CD4-positive, alpha-beta memory T cell (primary cell): ENCODE measurements around the gene NHERF1. TPM values are rescaled to one million over a fixed set of nuclear protein-coding genes. Genes with fewer than 3 reads are reported as not detected.

Source experiments
- CTCF ChIA-PET: fragments of 350-600 bp; sonication (Branson Sonifier 250); formaldehyde crosslinking; loops from one replicate; lab custom pipeline; 2021; ENCODE audit warnings: inconsistent platforms; ENCODE audit not compliant: partially characterized antibody; lab: Charles Lee
- POLR2A ChIA-PET: fragments of 350-600 bp; sonication (Branson Sonifier 250); formaldehyde crosslinking; loops from one replicate; lab custom pipeline; 2021; ENCODE audit not compliant: partially characterized antibody; lab: Charles Lee
- DNase-seq, 5 donors: peaks; one replicate each; pipeline versions ENCODE4 v3.0.0 to v3.0.0-alpha.2; 2020 to 2022; ENCODE audit warnings: mixed read lengths in 1 of 5
- H3K27ac ChIP-seq: one replicate; pipeline ENCODE4 v1.7.0; 2013; ENCODE audit warnings: low read depth, low read length
- H3K27me3 ChIP-seq: 2 replicates; pipeline ENCODE4 v1.7.0; 2013; ENCODE audit warnings: mild to moderate bottlenecking, low read length, moderate library complexity; ENCODE audit not compliant: insufficient read depth
- H3K36me3 ChIP-seq: 2 replicates; pipeline ENCODE4 v1.7.0; 2013; ENCODE audit warnings: mild to moderate bottlenecking, low read length, moderate library complexity; ENCODE audit not compliant: insufficient read depth
- H3K4me1 ChIP-seq: 2 replicates; pipeline ENCODE4 v1.7.0; 2013; ENCODE audit warnings: mild to moderate bottlenecking, low read length, moderate library complexity; ENCODE audit not compliant: insufficient read depth
- H3K4me3 ChIP-seq, 2 donors: one replicate each; pipeline ENCODE4 v1.7.0; 2013; ENCODE audit warnings: low read length in 2 of 2, mild to moderate bottlenecking in 1 of 2
- H3K9me3 ChIP-seq, 2 donors: one replicate each; pipeline ENCODE4 v1.7.0; 2013; ENCODE audit warnings: low read length in 2 of 2, control low read depth in 1 of 2; ENCODE audit not compliant: control insufficient read depth in 1 of 2
- H3K27ac Mint-ChIP-seq, 7 donors: one replicate each; pipeline ENCODE4 v1.8.0; 2020 to 2021; ENCODE audit warnings: mixed read lengths in 7 of 7, mild to moderate bottlenecking in 6 of 7, inconsistent platforms in 3 of 7, moderate library complexity in 3 of 7
- H3K27me3 Mint-ChIP-seq, 2 donors: one replicate each; pipeline ENCODE4 v1.8.0; 2020 to 2021; ENCODE audit warnings: mixed read lengths in 2 of 2
- H3K36me3 Mint-ChIP-seq, 2 donors: one replicate each; pipeline ENCODE4 v1.8.0; 2020 to 2021; ENCODE audit warnings: mixed read lengths in 2 of 2, inconsistent platforms in 1 of 2, mild to moderate bottlenecking in 1 of 2
- H3K4me1 Mint-ChIP-seq, 4 donors: one replicate each; pipeline ENCODE4 v1.8.0; 2020 to 2021; ENCODE audit warnings: mixed read lengths in 4 of 4, mild to moderate bottlenecking in 1 of 4
- H3K4me3 Mint-ChIP-seq, 8 donors: one replicate each; pipeline ENCODE4 v1.8.0; 2020 to 2021; ENCODE audit warnings: mixed read lengths in 8 of 8, mild to moderate bottlenecking in 7 of 8, moderate library complexity in 6 of 8, inconsistent platforms in 3 of 8
- H3K9me3 Mint-ChIP-seq, 8 donors: one replicate each; pipeline ENCODE4 v1.8.0; 2020 to 2021; ENCODE audit warnings: mixed read lengths in 8 of 8, mild to moderate bottlenecking in 5 of 8, inconsistent platforms in 3 of 8, moderate library complexity in 1 of 8
- intact Hi-C: fragments of 100-400 bp; cut with micrococcal nuclease; formaldehyde crosslinking; loops from one replicate; pipeline ENCODE4 v1.15.1; 2023
- polyA plus RNA-seq, 2 donors: library from polyadenylated mRNA; unstranded; fragments of 300-500 nt; fragmentation: Illumina TruSeq; gene quantifications; one replicate each; pipeline ENCODE4 v1.2.3, GENCODE V29; 2021
- total RNA-seq, 2 experiments: library from RNA; stranded (reverse); gene quantifications; one replicate each; pipeline ENCODE4 v1.2.3, GENCODE V29; 2021

The NHERF1 gene
- total and polyA plus RNA-seq, 4 experiments from 2014 or later: 202 to 448 (median 267) TPM

- intact Hi-C loops: no loop called here
- H3K4me3 Mint-ChIP-seq: no peak overlapping the region
- no peak for DNase-seq
- Histone ChIP-seq H3K27ac (no peak overlapping the region), H3K36me3 (peaks cover 44% of the 10 kb centered on the region), H3K4me3 (no peak overlapping the region), H3K27me3 (no peaks in the 10 kb centered on the region), H3K4me1 (no peaks in the 10 kb centered on the region), H3K9me3 (no peaks in the 10 kb centered on the region)
- peaks cover 50 to 61% of the 10 kb centered on the region in 2 donors for H3K36me3 Mint-ChIP-seq
- POLR2A ChIA-PET: interaction anchor here (0.8 kb wide), 1 partner anchor 11 kb away, joined by 3 read pairs; no protein-coding TSS in a partner anchor
- peaks cover 0 to 1% (median 0%) of the 10 kb centered on the region in 4 donors for H3K4me1 Mint-ChIP-seq
- no peaks in the 10 kb centered on the region for H3K9me3 Mint-ChIP-seq
- H3K27me3 Mint-ChIP-seq: no peaks in the 10 kb centered on the region
- CTCF ChIA-PET: interaction anchor here (3.0 kb wide), 1 partner anchor 10 kb away, joined by 16 read pairs; no protein-coding TSS in a partner anchor
- peak overlapping the region in 1 of 7 donors; percentile 84 for H3K27ac Mint-ChIP-seq
Observed at GRCh38 chr17:74801896-74802295, 53.5 kb downstream of the NHERF1 start.

GRCh38 chr17:74803388-74803930 is 55.0 kb downstream of the NHERF1 start:
- no peak overlapping the region for H3K4me3 Mint-ChIP-seq
- no peaks in the 10 kb centered on the region for H3K27me3 Mint-ChIP-seq
- ChIA-PET POLR2A (no interaction called here), CTCF (interaction anchor here (0.9 kb wide), 1 partner anchor 146 kb away, joined by 3 read pairs; no protein-coding TSS in a partner anchor)
- H3K4me1 Mint-ChIP-seq: peaks cover 0 to 1% (median 0%) of the 10 kb centered on the region in 4 donors
- no peak overlapping the region for H3K4me3 ChIP-seq
- H3K36me3 ChIP-seq: peaks cover 40% of the 10 kb centered on the region
- intact Hi-C loops: no loop called here
- H3K27ac Mint-ChIP-seq: no peak overlapping the region
- H3K27me3 ChIP-seq: no peaks in the 10 kb centered on the region
- peaks cover 43 to 61% of the 10 kb centered on the region in 2 donors for H3K36me3 Mint-ChIP-seq
- H3K27ac ChIP-seq: no peak overlapping the region
- no peak for DNase-seq
- no peaks in the 10 kb centered on the region for H3K9me3 Mint-ChIP-seq
- H3K9me3 ChIP-seq: no peaks in the 10 kb centered on the region
- H3K4me1 ChIP-seq: no peaks in the 10 kb centered on the region

- Mint-ChIP-seq H3K27me3 (no peaks in the 10 kb centered on the region), H3K4me3 (no peak overlapping the region), H3K9me3 (no peaks in the 10 kb centered on the region), H3K27ac (no peak overlapping the region), H3K4me1 (peaks cover 0 to 1% (median 0%) of the 10 kb centered on the region in 4 donors), H3K36me3 (peaks cover 39 to 59% of the 10 kb centered on the region in 2 donors)
- Histone ChIP-seq H3K4me3 (no peak overlapping the region), H3K9me3 (no peaks in the 10 kb centered on the region), H3K4me1 (no peaks in the 10 kb centered on the region), H3K27me3 (no peaks in the 10 kb centered on the region), H3K36me3 (peaks cover 39% of the 10 kb centered on the region), H3K27ac (no peak overlapping the region)
- intact Hi-C loops: no loop called here
- CTCF ChIA-PET: interaction anchor here (3.3 kb wide), 1 partner anchor 13 kb away, joined by 14 read pairs; no protein-coding TSS in a partner anchor
- no peak for DNase-seq
- POLR2A ChIA-PET: no interaction called here
Observed at GRCh38 chr17:74803971-74804370, 55.5 kb downstream of the NHERF1 start.

- CTCF ChIA-PET: interaction anchor here (3.3 kb wide), 1 partner anchor 13 kb away, joined by 14 read pairs; no protein-coding TSS in a partner anchor
- intact Hi-C loops: no loop called here
Observed at GRCh38 chr17:74804683-74805082, 56.3 kb downstream of the NHERF1 start.

GRCh38 chr17:74805591-74805991 is 57.2 kb downstream of the NHERF1 start:
- no peak overlapping the region for H3K4me3 Mint-ChIP-seq
- H3K4me3 ChIP-seq: no peak overlapping the region
- CTCF ChIA-PET: interaction anchor here (0.8 to 3.3 kb wide), 2 partner anchors 14 to 53 kb away, joined by 4 to 14 read pairs; no protein-coding TSS in a partner anchor
- H3K36me3 Mint-ChIP-seq: peaks cover 31 to 55% of the 10 kb centered on the region in 2 donors
- no peak overlapping the region for H3K27ac ChIP-seq
- POLR2A ChIA-PET: no interaction called here
- no peaks in the 10 kb centered on the region for H3K4me1 ChIP-seq
- peaks cover 35% of the 10 kb centered on the region for H3K36me3 ChIP-seq
- no peaks in the 10 kb centered on the region for H3K27me3 ChIP-seq
- H3K9me3 ChIP-seq: no peaks in the 10 kb centered on the region
- intact Hi-C loops: no loop called here
- no peaks in the 10 kb centered on the region for H3K27me3 Mint-ChIP-seq
- peaks cover 0 to 4% (median under 1%) of the 10 kb centered on the region in 4 donors for H3K4me1 Mint-ChIP-seq
- no peak overlapping the region for H3K27ac Mint-ChIP-seq
- H3K9me3 Mint-ChIP-seq: no peaks in the 10 kb centered on the region
- DNase-seq: no peak

More at GRCh38 chr17:74804683-74805082, 56.3 kb downstream of the NHERF1 start:
- Histone ChIP-seq H3K27me3 (no peaks in the 10 kb centered on the region), H3K36me3 (peaks cover 39% of the 10 kb centered on the region), H3K27ac (no peak overlapping the region), H3K4me1 (no peaks in the 10 kb centered on the region), H3K9me3 (no peaks in the 10 kb centered on the region), H3K4me3 (no peak overlapping the region)
- Mint-ChIP-seq H3K27me3 (no peaks in the 10 kb centered on the region), H3K9me3 (no peaks in the 10 kb centered on the region), H3K36me3 (peaks cover 35 to 56% of the 10 kb centered on the region in 2 donors), H3K27ac (no peak overlapping the region), H3K4me3 (no peak overlapping the region), H3K4me1 (peaks cover 0 to 1% (median 0%) of the 10 kb centered on the region in 4 donors)
- DNase-seq: no peak
- POLR2A ChIA-PET: no interaction called here

- intact Hi-C loops: no loop called here
- no peaks in the 10 kb centered on the region for H3K9me3 Mint-ChIP-seq
- Histone ChIP-seq H3K4me3 (no peak overlapping the region), H3K27me3 (no peaks in the 10 kb centered on the region), H3K27ac (no peak overlapping the region), H3K36me3 (peaks cover 32% of the 10 kb centered on the region), H3K9me3 (no peaks in the 10 kb centered on the region), H3K4me1 (no peaks in the 10 kb centered on the region)
- H3K27me3 Mint-ChIP-seq: no peaks in the 10 kb centered on the region
- peaks cover 30 to 58% of the 10 kb centered on the region in 2 donors for H3K36me3 Mint-ChIP-seq
- DNase-seq: no peak
- H3K4me3 Mint-ChIP-seq: no peak overlapping the region
- POLR2A ChIA-PET: no interaction called here
- H3K27ac Mint-ChIP-seq: no peak overlapping the region
- CTCF ChIA-PET: interaction anchor here (3.3 kb wide), 1 partner anchor 15 kb away, joined by 14 read pairs; no protein-coding TSS in a partner anchor
- peaks cover 0 to 4% (median 1%) of the 10 kb centered on the region in 4 donors for H3K4me1 Mint-ChIP-seq
Observed at GRCh38 chr17:74806334-74806733, 57.9 kb downstream of the NHERF1 start.

- ChIA-PET CTCF (interaction anchor here (0.8 to 5.5 kb wide), 2 partner anchors 16 to 150 kb away, joined by 4 to 27 read pairs; no protein-coding TSS in a partner anchor), POLR2A (no interaction called here)
- no peak overlapping the region for H3K4me3 Mint-ChIP-seq
- no peak overlapping the region for H3K27ac ChIP-seq
- H3K36me3 ChIP-seq: peaks cover 21% of the 10 kb centered on the region
- H3K36me3 Mint-ChIP-seq: peaks cover 29 to 50% of the 10 kb centered on the region in 2 donors
- no peak for DNase-seq
- H3K4me1 ChIP-seq: no peaks in the 10 kb centered on the region
- peak overlapping the region in 2 of 7 donors; percentile 8 to 10 for H3K27ac Mint-ChIP-seq
- no peaks in the 10 kb centered on the region for H3K9me3 Mint-ChIP-seq
- H3K4me1 Mint-ChIP-seq: peaks cover 0 to 4% (median 1%) of the 10 kb centered on the region in 4 donors
- no peaks in the 10 kb centered on the region for H3K27me3 Mint-ChIP-seq
- H3K9me3 ChIP-seq: no peaks in the 10 kb centered on the region
- intact Hi-C loops: no loop called here
- no peaks in the 10 kb centered on the region for H3K27me3 ChIP-seq
- no peak overlapping the region for H3K4me3 ChIP-seq
Observed at GRCh38 chr17:74807441-74807840, 59.0 kb downstream of the NHERF1 start.
